ENCODE results near the gene CDIPT. TPM values are rescaled to one million over a fixed set of nuclear protein-coding genes. Genes with fewer than 3 reads are reported as not detected.

Gene CDIPT
- total and polyA plus RNA-seq, 2 of the 13 experiments (the other 11 are each of a cell fraction or from before 2014, with no cell fraction given) = 54.9 to 97.5 TPM

DNA sequence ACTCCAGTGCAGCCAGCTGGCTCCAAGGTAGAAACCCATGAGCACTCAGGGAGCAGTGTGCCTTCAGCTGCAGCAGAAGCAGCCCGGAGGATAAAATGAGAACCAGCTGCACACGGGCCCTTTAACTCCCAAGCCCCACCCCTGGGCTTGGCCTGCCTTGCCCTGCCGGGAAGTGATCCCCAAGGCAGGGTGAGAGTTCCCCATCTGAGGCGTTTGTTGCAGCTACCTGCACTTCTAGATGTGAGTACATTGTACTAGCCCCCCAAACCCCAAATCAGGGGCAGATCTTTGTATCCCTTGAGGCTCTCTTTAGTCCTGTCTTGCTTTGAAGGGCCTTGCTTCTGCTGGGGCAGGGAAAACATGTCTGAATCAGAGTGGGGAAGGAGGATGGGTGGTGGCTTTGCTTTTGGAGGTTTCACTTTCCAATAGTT, 42.7 kb downstream of the CDIPT start, which contains the start of gene MVP (continued):
- TF ChIP-seq, protein P1, sequence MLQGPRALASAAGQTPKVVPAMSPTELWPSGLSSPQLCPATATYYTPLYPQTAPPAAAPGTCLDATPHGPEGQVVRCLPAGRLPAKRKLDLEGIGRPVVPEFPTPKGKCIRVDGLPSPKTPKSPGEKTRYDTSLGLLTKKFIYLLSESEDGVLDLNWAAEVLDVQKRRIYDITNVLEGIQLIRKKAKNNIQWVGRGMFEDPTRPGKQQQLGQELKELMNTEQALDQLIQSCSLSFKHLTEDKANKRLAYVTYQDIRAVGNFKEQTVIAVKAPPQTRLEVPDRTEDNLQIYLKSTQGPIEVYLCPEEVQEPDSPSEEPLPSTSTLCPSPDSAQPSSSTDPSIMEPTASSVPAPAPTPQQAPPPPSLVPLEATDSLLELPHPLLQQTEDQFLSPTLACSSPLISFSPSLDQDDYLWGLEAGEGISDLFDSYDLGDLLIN (CRISPR knock-in tag; IDR thresholded peaks at IDR 0.05; ENCODE audit: borderline replicate concordance) = no peak
- TF ChIP-seq, protein P2, sequence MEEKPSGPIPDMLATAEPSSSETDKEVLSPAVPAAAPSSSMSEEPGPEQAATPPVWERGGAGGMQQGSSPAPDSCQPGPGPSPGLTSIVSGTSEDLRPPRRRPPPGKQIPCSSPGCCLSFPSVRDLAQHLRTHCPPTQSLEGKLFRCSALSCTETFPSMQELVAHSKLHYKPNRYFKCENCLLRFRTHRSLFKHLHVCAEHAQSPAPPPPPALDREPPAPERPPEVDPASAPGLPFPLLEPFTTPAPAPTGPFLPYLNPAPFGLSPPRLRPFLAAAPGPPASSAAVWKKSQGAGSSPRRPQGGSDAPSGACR (CRISPR knock-in tag; IDR thresholded peaks at IDR 0.05) = no peak
- no peak for TF ChIP-seq ZFP1 (CRISPR knock-in tag; IDR thresholded peaks at IDR 0.05)
- no peak for TF ChIP-seq ARHGAP35 (CRISPR knock-in tag; IDR thresholded peaks at IDR 0.05; ENCODE audit: borderline replicate concordance)
- peak; percentile 27; the same call in 1 of the 2 replicates for TF ChIP-seq CREM (IDR thresholded peaks at IDR 0.05)
- TF ChIP-seq CREM (CRISPR knock-in tag; IDR thresholded peaks at IDR 0.05) = no peak
- TF ChIP-seq, protein P3, sequence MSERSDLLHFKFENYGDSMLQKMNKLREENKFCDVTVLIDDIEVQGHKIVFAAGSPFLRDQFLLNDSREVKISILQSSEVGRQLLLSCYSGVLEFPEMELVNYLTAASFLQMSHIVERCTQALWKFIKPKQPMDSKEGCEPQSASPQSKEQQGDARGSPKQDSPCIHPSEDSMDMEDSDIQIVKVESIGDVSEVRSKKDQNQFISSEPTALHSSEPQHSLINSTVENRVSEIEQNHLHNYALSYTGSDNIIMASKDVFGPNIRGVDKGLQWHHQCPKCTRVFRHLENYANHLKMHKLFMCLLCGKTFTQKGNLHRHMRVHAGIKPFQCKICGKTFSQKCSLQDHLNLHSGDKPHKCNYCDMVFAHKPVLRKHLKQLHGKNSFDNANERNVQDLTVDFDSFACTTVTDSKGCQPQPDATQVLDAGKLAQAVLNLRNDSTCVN (CRISPR knock-in tag; IDR thresholded peaks at IDR 0.05; ENCODE audit: borderline replicate concordance) = no peak; the same call in 1 of the 2 replicates
- no peak for TF ChIP-seq ZNF878 (CRISPR knock-in tag; IDR thresholded peaks at IDR 0.05)
- no peak for TF ChIP-seq KDM6A (CRISPR knock-in tag; IDR thresholded peaks at IDR 0.05; ENCODE audit: low read depth)
- no peak for TF ChIP-seq JDP2 (CRISPR knock-in tag; IDR thresholded peaks at IDR 0.05; ENCODE audit: borderline replicate concordance)
- peak; percentile 61; the same call in 1 of the 2 replicates for TF ChIP-seq MYC (CRISPR knock-in tag; IDR thresholded peaks at IDR 0.05; ENCODE audit: borderline replicate concordance)
- TF ChIP-seq, protein P4, sequence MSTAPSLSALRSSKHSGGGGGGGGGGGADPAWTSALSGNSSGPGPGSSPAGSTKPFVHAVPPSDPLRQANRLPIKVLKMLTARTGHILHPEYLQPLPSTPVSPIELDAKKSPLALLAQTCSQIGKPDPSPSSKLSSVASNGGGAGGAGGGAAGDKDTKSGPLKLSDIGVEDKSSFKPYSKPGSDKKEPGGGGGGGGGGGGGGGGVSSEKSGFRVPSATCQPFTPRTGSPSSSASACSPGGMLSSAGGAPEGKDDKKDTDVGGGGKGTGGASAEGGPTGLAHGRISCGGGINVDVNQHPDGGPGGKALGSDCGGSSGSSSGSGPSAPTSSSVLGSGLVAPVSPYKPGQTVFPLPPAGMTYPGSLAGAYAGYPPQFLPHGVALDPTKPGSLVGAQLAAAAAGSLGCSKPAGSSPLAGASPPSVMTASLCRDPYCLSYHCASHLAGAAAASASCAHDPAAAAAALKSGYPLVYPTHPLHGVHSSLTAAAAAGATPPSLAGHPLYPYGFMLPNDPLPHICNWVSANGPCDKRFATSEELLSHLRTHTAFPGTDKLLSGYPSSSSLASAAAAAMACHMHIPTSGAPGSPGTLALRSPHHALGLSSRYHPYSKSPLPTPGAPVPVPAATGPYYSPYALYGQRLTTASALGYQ (CRISPR knock-in tag; IDR thresholded peaks at IDR 0.05) = no peak
- TF ChIP-seq, protein P5, sequence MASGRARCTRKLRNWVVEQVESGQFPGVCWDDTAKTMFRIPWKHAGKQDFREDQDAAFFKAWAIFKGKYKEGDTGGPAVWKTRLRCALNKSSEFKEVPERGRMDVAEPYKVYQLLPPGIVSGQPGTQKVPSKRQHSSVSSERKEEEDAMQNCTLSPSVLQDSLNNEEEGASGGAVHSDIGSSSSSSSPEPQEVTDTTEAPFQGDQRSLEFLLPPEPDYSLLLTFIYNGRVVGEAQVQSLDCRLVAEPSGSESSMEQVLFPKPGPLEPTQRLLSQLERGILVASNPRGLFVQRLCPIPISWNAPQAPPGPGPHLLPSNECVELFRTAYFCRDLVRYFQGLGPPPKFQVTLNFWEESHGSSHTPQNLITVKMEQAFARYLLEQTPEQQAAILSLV (CRISPR knock-in tag; IDR thresholded peaks at IDR 0.05; ENCODE audit: borderline replicate concordance) = no peak
- TF ChIP-seq ZNF629 (CRISPR knock-in tag; conservative IDR thresholded peaks at IDR 0.05) = no peak
- no peak for TF ChIP-seq ZNF883 (CRISPR knock-in tag; IDR thresholded peaks at IDR 0.05; ENCODE audit: not compliant biosample characterization)
- no peak for TF ChIP-seq NFYB (CRISPR knock-in tag; IDR thresholded peaks at IDR 0.05)
- TF ChIP-seq, protein P6, sequence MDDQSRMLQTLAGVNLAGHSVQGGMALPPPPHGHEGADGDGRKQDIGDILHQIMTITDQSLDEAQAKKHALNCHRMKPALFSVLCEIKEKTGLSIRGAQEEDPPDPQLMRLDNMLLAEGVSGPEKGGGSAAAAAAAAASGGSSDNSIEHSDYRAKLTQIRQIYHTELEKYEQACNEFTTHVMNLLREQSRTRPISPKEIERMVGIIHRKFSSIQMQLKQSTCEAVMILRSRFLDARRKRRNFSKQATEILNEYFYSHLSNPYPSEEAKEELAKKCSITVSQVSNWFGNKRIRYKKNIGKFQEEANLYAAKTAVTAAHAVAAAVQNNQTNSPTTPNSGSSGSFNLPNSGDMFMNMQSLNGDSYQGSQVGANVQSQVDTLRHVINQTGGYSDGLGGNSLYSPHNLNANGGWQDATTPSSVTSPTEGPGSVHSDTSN (CRISPR knock-in tag; IDR thresholded peaks at IDR 0.05; ENCODE audit: borderline replicate concordance) = no peak
- no peak for TF ChIP-seq ZNF749 (CRISPR knock-in tag; IDR thresholded peaks at IDR 0.05; ENCODE audit: borderline replicate concordance)
- no peak for TF ChIP-seq DPF2 (CRISPR knock-in tag; IDR thresholded peaks at IDR 0.05; ENCODE audit: borderline replicate concordance, low read depth)
- no peak for TF ChIP-seq ZNF296 (CRISPR knock-in tag; conservative IDR thresholded peaks at IDR 0.05)
- peak; percentile 48; the same call in 1 of the 2 replicates for TF ChIP-seq ZNF263 (CRISPR knock-in tag; IDR thresholded peaks at IDR 0.05)
- TF ChIP-seq JARID2 (CRISPR knock-in tag; IDR thresholded peaks at IDR 0.05; ENCODE audit: insufficient replicate concordance) = no peak
- TF ChIP-seq HES4 (CRISPR knock-in tag; IDR thresholded peaks at IDR 0.05; ENCODE audit: borderline replicate concordance) = no peak
